T-helper 2 cell (primary cell): ENCODE results near the gene PRKN.
"Not testable (repeated sequence)": the region's sequence is repeated elsewhere in the genome, so short reads cannot be mapped to it uniquely, and the experiment has no call there.

Experiments
- DNase-seq, 5 experiments: peaks; one replicate each; pipeline versions ENCODE4 v3.0.0 to v3.0.0-alpha.2; 2012 to 2022

The PRKN gene

GRCh38 chr6:161316531-161316930, 1411.0 kb downstream of the PRKN start:
- DNase-seq, result no peak

GRCh38 chr6:161315246-161315917, 1412.2 kb downstream of the PRKN start:
- not testable (repeated sequence) for DNase-seq

DNA sequence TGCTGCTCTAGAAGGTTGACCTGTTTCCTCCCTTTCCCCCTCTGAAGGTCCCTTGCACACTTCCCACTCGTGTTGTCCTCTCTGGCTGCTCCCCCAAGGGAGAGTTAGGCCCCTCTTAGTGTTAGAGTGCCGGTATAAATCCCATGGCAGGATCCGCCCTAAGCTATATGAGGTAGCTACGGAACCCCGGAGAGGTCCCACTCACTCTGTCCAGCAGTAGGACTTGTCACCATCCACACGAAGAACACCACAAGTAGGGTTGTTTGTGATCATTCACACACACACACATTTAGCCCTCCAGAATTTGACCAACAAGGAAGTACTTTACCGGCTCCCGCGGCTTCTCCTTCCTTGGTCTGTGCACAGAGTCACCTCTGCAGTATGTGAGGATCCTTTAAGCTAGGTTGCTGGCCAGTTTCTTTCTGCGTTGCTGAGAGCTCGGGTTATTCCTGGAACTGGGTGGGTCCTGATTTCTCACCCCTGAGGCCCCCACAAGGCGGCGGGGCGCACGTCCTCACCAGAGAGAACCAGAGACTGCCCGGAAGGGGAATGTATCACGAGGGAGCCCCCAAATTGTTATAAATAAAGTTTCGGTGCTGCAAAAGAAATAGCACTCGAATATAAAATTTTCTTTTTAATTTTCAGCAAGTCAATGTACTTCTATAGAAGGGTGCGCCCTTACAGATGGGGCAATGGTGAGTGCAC, 1412.9 kb downstream of the PRKN start:
- not testable (repeated sequence) for DNase-seq

- DNase-seq, result no peak
These were observed 1413.5 kb downstream of the PRKN start for GRCh38 chr6:161313940-161314509.

DNA sequence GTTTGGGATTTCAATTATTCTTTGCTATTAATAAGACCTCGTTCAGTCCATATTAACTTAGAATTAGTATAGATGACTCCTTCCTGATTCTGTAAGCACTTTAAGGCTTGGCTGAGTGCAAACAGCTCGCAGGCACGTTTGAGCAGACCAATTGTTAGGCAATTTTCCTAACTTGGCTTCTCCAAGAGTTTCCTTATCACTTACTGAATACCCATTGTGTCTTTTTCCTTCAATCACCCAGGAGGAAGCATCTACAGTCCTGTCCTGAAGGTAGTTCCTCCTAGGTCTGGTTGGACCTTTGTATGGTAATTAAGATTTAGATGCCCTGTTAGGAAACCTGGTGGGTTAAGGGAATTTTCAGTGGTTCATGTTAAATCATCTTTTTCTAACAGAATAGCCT, 1414.1 kb downstream of the PRKN start:
- not testable (repeated sequence) for DNase-seq

DNA sequence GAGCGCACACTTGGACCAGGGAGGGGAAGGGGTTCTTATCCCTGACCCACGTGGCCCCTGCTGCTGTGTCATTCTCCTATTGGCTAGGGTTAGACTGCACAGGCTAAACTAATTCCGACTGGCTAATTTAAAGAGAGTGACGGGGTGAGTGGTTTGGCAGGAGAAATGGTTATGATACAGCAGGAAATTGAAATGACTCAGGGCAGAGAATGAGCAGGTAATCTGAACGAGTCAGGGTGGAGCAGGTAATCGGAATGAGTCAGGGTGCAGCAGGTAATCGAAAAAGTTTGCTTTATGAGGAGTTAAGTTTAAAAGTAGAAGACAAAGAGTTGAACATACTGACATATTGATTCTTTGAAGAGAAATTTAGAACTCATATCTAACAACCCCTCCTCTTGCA, 1417.8 kb downstream of the PRKN start:
- peak in 1 of 5 experiments; percentile 11 for DNase-seq

GRCh38 chr6:161308075-161308655, 1419.4 kb downstream of the PRKN start:
- no peak for DNase-seq

DNA sequence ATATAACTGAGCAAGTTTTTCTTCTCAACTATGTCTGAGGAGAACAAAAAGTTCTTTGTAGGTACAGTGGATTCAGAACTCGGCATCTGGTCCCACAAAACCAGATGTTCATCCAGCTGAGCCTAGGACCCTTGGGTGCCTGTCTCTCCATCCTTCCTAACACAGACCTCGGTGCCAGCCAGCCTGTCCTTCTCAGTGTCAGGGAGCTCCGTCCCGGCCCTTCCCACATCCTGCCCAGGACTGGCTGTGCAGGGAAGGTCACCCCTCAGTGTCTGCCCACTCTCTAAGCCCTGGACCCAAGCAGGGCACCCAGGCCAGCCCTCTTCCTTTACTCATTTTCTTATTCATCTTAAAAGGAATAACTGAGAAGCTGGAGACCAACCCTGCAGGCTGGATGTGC, 1421.7 kb downstream of the PRKN start:
- no peak for DNase-seq

DNA sequence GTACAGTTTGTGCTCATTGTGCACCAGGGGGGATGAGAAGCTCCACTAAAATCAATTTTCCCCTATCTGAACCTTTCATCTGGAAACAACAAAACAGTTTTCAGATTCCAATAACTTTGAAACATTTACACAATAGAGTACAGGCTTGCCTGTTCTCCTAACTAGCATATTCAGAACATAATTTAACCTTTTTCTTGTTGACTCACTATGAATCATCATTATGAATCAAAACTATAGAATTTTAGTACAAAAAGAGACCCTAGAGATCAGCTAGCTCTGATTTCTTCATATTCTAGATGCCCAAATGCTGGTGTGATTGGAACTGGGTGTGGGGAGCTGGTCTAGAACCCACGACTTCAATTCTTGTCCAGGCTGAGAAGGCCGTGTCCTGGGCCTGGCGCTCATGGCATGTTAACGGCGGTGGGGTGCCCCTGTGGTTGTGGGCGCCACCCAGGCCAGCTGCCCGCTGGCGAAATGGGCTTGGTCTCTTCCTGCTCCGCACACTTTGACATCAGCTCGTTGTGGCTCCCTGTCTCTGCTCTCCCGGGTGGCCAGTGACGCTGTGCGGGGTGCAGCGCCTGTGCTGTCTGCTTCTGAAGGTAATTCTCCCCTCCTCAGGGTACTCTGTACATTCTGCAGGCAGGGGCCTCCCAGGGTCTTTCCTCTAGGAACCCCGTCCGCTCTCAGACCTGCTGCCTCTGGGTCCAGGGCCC, 1423.8 kb downstream of the PRKN start:
- DNase-seq, result no peak

DNA sequence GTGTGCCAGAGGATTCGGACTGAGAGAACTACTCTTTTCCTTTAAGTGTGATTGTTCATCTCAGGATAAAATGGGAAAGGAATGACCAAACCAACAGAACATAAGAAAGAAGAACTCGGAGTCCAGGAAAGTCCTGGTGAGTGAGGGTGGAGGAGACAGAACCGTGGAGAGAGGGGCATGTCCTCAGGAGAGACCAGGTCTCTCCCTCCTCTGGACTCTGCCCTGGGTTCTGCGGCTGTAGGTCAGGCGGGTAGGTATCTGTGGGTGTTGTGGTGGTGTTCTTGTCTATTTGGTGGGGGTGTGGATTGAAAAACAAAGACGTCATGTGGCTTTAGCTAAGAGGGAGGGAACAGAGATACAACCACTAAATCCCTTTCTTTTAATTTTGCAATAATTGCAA, 1424.6 kb downstream of the PRKN start:
- DNase-seq, result no peak

GRCh38 chr6:161301338-161301737, 1426.2 kb downstream of the PRKN start:
- no peak for DNase-seq

- DNase-seq, result no peak
These were observed 1426.7 kb downstream of the PRKN start for GRCh38 chr6:161300823-161301222.

GRCh38 chr6:161299726-161300125, 1427.8 kb downstream of the PRKN start:
- DNase-seq, result no peak
